Measurements from ENCODE around the gene C12orf56.

Gene C12orf56

GRCh38 chr12:64299628-64300027, 90.9 kb downstream of the C12orf56 start:
- DNase-seq = no peak

GRCh38 chr12:64296301-64296700, 94.3 kb downstream of the C12orf56 start:
- no peak for DNase-seq

- no peak for DNase-seq
Measured at GRCh38 chr12:64293654-64294364, 96.7 kb downstream of the C12orf56 start.

- peak; percentile 26 for DNase-seq
Measured at GRCh38 chr12:64293174-64293573, 97.4 kb downstream of the C12orf56 start.

- DNase-seq = no peak
Measured at GRCh38 chr12:64286521-64286920, 104.0 kb downstream of the C12orf56 start.

GRCh38 chr12:64284256-64284655, 106.3 kb downstream of the C12orf56 start:
- no peak for DNase-seq

- no peak for DNase-seq
Measured at GRCh38 chr12:64278421-64278820, 112.1 kb downstream of the C12orf56 start.

GRCh38 chr12:64273527-64274403, 116.8 kb downstream of the C12orf56 start:
- DNase-seq = peak; percentile 29

- no peak for DNase-seq
Measured at GRCh38 chr12:64270411-64270810, 120.1 kb downstream of the C12orf56 start.

GRCh38 chr12:64269161-64269560, 121.4 kb downstream of the C12orf56 start:
- DNase-seq = peak; percentile 13

- no peak for DNase-seq
Measured at GRCh38 chr12:64268409-64268808, 122.1 kb downstream of the C12orf56 start.

GRCh38 chr12:64265839-64266238, 124.7 kb downstream of the C12orf56 start:
- no peak for DNase-seq

GRCh38 chr12:64261813-64262212, 128.7 kb downstream of the C12orf56 start:
- no peak for DNase-seq

- peak; percentile 27 for DNase-seq
Measured at GRCh38 chr12:64258576-64258975, 132.0 kb downstream of the C12orf56 start.

GRCh38 chr12:64256166-64256800, 134.3 kb downstream of the C12orf56 start:
- DNase-seq = peak; percentile 71

GRCh38 chr12:64255249-64255648, 135.3 kb downstream of the C12orf56 start:
- no peak for DNase-seq

- no peak for DNase-seq
Measured at GRCh38 chr12:64253356-64253755, 137.2 kb downstream of the C12orf56 start.

GRCh38 chr12:64252681-64253080, 137.9 kb downstream of the C12orf56 start:
- no peak for DNase-seq

GRCh38 chr12:64243809-64244208, 146.7 kb downstream of the C12orf56 start:
- DNase-seq = peak; percentile 23

GRCh38 chr12:64240781-64241180, 149.8 kb downstream of the C12orf56 start:
- DNase-seq = no peak

- peak; percentile 66 for DNase-seq
Measured at GRCh38 chr12:64237382-64237781, 153.2 kb downstream of the C12orf56 start.

- DNase-seq = peak; percentile 47
Measured at GRCh38 chr12:64236549-64236948, 154.0 kb downstream of the C12orf56 start.

- DNase-seq = no peak
Measured at GRCh38 chr12:64232196-64232595, 158.4 kb downstream of the C12orf56 start.

GRCh38 chr12:64229796-64230195, 160.8 kb downstream of the C12orf56 start:
- DNase-seq = no peak

All from NCI-H146 (cell line).